SKM-1 treated with dmso at 0.1 percent for 144 hours (cell line): ENCODE measurements around the gene INAFM1.
"Not testable (repeated sequence)": the region's sequence is repeated elsewhere in the genome, so short reads cannot be mapped to it uniquely, and the experiment has no call there.

Experiments
- DNase-seq: peaks from one replicate; lab custom pipeline; 2025; ENCODE audit not compliant: unreplicated experiment; lab: John Stamatoyannopoulos, UW

Gene INAFM1

DNA sequence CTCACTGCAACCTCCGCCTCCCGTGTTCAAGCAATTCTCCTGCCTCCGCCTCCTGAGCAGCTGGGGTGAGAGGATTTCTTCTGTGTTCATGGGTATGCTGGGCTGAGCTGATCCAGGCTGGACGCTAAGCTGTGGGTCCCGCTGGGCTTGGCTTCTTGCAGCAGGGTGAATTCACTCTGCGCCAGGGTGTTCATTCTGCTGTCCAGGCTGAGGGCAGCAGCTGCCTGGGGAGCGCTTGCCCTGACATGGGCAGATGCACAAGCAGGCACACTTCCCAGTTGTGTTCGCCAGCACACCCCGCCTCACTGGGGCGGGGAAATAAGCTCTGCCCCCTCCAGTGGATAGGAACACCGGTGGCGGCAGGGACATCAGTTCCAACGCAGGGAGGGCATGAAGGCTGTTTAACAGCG, 7.3 kb upstream of the INAFM1 start:
- DNase-seq: no peak

DNA sequence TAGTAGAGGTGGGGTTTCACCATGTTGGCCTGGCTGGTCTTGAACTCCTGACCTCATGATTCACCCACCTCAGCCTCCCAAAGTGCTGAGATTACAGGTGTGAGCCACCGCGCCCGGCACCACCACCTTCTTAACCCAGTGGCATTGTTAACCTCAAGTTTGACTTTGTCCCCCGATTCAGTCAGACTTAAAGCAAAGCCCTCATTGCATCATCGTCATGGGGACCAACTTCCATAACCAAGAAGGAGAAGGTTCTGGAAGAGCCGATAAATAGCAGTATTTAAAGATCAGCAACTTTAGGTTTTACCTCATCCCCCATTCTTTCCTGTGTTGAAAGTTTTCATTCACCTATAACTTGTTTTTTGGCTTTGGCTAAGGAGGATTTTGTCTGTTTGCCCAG, 6.7 kb upstream of the INAFM1 start:
- no peak for DNase-seq

GRCh38 chr19:47269596-47269995, 5.1 kb upstream of the INAFM1 start:
- no peak for DNase-seq

DNA sequence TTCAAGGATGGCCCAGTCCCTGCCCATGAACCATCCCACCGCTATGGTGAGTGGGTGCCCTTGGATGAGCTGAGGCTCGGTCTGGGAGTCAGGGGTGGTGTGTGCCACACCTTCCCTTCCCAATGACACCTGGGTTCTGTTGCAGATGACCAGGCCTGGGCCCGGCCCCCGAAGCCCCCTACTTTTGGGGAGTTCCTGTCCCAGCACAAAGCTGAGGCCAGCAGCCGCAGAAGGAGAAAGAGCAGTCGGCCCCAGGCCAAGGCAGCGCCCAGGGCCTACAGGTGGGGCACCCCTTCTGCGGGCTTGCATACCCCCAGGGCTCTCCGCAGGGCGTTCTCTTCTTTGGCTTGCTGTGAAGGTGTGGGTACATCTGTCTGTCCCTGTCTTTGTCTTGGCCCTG, 4.3 kb upstream of the INAFM1 start:
- DNase-seq: no peak

DNA sequence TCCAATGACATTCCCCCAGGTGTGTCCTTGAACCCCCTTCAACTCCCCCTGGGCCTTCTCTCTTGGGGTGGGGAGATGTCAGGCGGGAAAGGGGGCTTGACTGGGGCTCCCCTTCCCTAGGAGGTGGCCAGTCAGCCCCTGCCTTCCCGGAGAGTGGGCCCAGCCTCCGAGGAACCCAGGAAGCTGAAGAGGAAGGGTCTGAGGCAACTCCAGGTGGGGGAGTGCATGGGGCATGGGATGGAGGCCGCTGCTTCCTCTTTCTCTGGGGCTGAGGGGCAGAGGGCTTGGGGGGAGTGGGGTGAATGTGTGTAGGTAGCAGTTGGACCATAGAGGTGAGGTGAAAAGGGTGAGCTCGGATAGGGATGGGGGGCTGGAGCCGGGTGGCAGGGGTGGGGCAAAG, 2.7 kb upstream of the INAFM1 start:
- DNase-seq: no peak

DNA sequence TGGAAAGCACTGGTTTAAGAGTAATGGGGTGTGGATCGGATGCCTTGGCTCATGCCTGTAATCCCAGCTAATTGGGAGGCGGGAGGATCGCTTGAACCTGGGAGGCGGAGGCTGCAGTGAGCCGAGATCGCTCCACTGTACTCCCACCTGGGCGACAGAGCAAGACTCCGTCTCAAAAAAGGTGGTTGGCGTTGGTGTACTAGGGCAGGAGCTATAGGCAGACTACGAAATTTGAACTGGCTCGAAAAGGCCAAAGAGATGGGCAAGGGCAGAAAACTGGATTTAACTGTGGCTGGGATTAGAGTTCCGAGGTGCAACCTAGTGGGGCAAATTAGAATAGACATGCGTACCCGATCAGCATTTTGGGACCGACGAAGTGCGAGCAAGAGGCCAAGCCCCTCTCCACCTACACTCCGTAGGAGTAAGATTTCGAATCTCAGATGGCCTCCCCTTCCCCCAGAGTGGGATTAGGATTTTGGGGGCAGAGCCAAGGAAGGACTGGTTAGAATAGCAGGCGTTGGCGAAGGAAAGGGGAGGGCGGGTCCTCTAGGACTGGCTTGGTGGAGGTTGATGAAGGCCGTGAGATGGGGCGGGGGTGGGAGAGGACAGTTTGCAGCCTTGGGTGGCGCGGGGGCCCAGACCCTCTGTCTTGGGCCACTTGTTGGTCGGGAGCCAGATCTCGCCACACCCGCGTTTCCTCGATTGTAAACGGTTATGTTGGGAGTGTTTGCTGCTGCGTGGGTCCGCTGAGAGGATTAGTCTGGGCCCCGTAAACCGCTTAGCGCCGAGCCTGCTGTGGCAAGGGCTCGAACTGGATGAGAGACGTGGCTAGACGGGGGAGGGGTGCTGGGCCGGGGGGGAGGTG, 2.0 kb upstream of the INAFM1 start:
- no peak for DNase-seq

GRCh38 chr19:47273313-47274070, 1.2 kb upstream of the INAFM1 start:
- DNase-seq: peak; percentile 66

DNA sequence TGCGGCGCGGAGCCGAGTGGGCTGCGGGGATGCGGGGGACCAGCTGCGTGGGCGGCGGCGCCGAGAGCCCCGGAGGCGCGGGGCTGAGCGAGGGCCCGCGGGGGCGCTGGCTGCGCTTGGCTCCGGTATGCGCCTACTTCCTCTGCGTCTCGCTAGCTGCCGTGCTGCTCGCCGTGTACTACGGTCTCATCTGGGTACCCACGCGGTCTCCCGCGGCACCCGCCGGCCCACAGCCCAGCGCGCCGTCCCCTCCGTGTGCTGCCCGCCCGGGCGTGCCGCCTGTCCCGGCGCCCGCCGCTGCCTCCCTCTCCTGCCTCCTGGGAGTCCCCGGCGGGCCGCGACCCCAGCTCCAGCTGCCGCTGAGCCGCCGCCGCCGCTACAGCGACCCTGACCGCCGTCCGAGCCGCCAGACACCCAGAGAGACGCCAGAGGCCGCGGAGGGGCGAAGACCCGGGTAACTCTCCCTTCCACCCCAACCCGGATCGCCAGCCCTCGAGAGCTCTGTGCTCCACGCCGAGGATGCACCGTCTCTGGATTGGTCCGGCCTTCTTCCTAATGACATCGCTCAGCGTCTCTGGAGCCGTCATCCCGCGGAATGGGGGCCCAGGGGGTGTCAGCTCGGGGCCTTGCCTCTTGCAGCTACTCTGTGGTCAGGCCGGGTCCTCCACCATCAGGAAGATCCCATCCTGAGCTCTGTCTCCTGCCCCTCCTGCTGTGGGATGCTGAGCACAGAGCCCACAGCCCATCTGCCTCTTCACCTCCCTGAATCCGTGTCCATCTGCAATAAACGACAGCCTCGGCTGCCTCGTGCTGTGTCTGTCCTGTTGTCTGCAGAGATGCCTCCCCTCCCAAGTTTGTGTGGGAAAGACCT, 441 bp downstream of the INAFM1 start:
- no peak for DNase-seq

DNA sequence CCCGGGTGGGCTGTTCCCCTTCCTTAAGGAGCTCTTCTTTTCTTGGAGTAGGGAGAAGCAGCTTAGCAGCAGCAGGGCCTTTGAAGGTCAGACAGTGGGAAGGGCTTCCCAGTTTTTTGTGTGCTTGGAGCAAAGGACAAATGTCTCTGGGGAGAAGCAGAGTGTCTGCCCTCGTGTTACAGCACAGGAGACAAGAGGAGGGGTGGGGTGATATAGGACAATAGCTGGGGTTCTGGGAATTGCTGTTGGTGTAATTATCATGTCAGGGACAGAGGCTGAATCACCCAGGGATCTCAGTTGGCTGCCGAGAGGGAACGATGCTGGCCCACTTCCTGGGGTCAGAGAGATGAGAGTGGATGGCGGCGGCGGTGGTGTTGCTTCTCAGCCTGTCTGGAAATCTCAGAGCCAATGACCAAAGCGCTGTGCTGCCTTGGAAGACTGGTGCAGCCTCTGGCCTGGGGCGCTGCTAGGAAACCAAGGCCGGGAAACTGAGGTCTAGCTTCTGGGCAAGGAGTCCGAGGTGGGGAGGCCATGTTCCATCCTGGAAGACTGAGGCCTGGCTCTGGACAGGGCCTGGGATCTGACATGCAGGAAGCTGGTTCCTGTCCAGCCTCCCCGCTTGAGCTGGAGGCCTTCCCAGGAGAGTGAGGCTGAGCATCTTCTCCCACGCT, 1.2 kb downstream of the INAFM1 start:
- no peak for DNase-seq

GRCh38 chr19:47276513-47276912, 1.8 kb downstream of the INAFM1 start:
- not testable (repeated sequence) for DNase-seq

GRCh38 chr19:47280183-47280797, 5.6 kb downstream of the INAFM1 start:
- DNase-seq: no peak

GRCh38 chr19:47283405-47284059, 8.8 kb downstream of the INAFM1 start:
- no peak for DNase-seq

GRCh38 chr19:47284324-47284899, 9.7 kb downstream of the INAFM1 start:
- no peak for DNase-seq

GRCh38 chr19:47296036-47296435, 21.4 kb downstream of the INAFM1 start:
- DNase-seq: peak; percentile 49

DNA sequence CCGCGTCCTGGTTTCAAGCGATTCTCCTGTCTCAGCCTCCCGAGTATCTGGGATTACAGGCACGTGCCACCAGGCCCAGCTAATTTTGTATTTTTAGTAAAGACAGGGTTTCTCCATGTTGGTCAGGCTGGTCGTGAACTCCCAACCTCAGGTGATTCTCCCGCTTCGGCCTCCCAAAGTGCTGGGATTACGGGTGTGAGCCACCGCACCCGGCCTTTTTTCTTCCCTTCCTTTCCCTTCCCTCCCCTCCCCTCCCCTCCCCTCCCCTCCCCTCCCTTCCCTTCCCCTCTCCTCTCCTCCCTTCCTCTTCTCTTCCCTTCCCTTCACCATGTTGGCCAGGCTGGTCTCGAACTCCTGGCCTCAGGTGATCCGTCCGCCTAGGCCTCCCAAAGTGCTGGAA, 26.2 kb downstream of the INAFM1 start:
- not testable (repeated sequence) for DNase-seq

DNA sequence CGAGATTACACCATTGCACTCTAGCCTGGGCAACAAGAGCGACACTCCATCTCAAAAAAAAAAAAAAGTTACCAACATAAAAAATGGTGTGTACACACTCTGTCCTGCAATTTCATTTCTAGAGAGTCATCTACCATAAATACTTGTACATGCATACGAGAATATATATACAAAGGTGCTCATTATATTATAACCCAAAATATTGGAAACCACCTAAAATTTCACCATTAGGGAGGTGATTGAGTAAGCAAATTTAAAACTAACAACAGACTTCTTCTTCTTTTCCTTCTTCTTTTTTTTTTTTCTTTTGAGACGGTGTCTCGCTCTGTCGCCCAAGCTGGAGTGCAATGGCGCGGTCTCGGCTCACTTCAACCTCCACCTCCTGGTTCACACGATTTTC, 27.6 kb downstream of the INAFM1 start:
- no peak for DNase-seq

DNA sequence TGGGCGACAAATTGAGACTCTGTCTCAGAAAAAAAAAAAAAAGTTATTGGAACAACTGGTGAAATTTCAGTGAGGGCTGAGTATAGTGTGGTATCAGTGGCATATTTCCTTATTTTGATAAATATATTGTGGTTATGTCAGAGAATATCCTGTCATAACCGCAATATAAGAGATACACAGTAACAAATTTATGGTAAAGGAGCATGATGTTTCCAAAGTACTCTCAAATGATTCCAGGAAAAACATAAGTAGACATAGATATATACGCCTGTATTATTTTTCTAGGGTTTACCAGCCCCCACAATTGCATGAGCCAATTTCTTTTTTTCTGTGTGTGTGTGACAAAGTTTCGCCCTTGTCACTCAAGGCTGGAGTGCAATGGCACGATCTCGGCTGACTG, 29.3 kb downstream of the INAFM1 start:
- DNase-seq: no peak

DNA sequence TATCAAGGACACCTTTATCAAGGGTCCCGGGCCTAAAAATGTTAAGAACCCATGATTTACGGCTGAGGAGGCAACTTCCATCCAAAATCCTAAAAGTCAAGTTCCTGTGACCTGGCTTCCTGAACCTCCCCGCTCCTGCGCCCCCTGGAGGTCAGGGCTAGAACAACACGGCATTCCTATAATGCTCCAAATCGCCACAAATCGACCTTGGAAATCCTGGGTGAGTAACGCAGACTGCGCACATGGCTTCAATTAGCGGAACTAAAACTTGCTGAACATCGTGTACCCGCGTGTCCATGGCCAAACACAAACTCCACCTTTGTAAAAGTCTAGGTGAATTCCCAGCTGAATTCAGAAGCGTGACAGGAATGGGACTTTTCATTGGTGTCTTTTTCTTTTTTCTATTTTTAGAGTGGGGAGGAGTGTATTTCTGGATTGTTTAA, 30.6 kb downstream of the INAFM1 start:
- no peak for DNase-seq

DNA sequence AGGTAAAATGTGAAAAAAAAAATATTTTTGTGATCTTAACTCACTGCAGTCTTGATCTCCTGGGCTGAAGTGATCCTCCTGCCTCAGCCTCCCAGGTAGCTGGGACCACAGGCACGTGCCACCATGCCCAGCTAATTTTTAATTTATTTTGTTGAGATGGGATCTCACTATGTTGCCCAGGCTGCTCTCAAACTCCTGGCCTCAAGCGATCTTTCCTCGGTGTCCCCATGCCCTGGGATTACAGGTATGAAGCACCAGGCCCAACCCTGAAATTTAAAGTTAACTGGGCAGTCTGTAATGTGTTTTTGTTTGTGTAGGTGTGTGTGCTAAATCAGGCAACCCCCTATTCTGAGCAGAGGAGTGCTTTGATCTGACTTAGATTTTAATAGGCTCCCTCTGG, 31.6 kb downstream of the INAFM1 start:
- no peak for DNase-seq
